Activated gamma-delta T cell treated with anti-CD3 and anti-CD28 coated beads, Interleukin-2, amount 50 U/mL, for 16 hours (primary cell): ENCODE data around the gene PLA2G4A.

Experiments used
- DNase-seq: peaks from one replicate; pipeline ENCODE4 v3.0.0-alpha.2; 2020; ENCODE audit warnings: low read depth

The PLA2G4A gene

GRCh38 chr1:186828611-186829454, at the start of gene PLA2G4A:
Gene PLA2G4A, plus strand, starts transcription at chr1:186828949. Its CDS starts 25,406 bp downstream, at chr1:186854355.
- no peak for DNase-seq

- DNase-seq: no peak
Observed at GRCh38 chr1:186780076-186780475, 48.7 kb upstream of the PLA2G4A start.

- DNase-seq: no peak
Observed at GRCh38 chr1:186781730-186782129, 47.0 kb upstream of the PLA2G4A start.

GRCh38 chr1:186782791-186783190, 46.0 kb upstream of the PLA2G4A start:
- no peak for DNase-seq

- no peak for DNase-seq
Observed at GRCh38 chr1:186783193-186783592, 45.6 kb upstream of the PLA2G4A start.

GRCh38 chr1:186785503-186785902, 43.2 kb upstream of the PLA2G4A start:
- no peak for DNase-seq

- no peak for DNase-seq
Observed at GRCh38 chr1:186790101-186790500, 38.6 kb upstream of the PLA2G4A start.

- DNase-seq: no peak
Observed at GRCh38 chr1:186792870-186793581, 35.7 kb upstream of the PLA2G4A start.

GRCh38 chr1:186793582-186793927, 35.2 kb upstream of the PLA2G4A start:
- DNase-seq: no peak

- no peak for DNase-seq
Observed at GRCh38 chr1:186798960-186799688, 29.6 kb upstream of the PLA2G4A start.

- no peak for DNase-seq
Observed at GRCh38 chr1:186799689-186800054, 29.1 kb upstream of the PLA2G4A start.

GRCh38 chr1:186802388-186802787, 26.4 kb upstream of the PLA2G4A start:
- no peak for DNase-seq

- no peak for DNase-seq
Observed at GRCh38 chr1:186804679-186805078, 24.1 kb upstream of the PLA2G4A start.

- no peak for DNase-seq
Observed at GRCh38 chr1:186806477-186806876, 22.3 kb upstream of the PLA2G4A start.

GRCh38 chr1:186807163-186807562, 21.6 kb upstream of the PLA2G4A start:
- DNase-seq: no peak

GRCh38 chr1:186811892-186812291, 16.9 kb upstream of the PLA2G4A start:
- DNase-seq: no peak

GRCh38 chr1:186812570-186812969, 16.2 kb upstream of the PLA2G4A start:
- no peak for DNase-seq

- DNase-seq: no peak
Observed at GRCh38 chr1:186813420-186813819, 15.3 kb upstream of the PLA2G4A start.

GRCh38 chr1:186819126-186819525, 9.6 kb upstream of the PLA2G4A start:
- DNase-seq: no peak

GRCh38 chr1:186819563-186819962, 9.2 kb upstream of the PLA2G4A start:
- DNase-seq: no peak

GRCh38 chr1:186829686-186830587, 1.2 kb downstream of the PLA2G4A start:
- DNase-seq: no peak

- no peak for DNase-seq
Observed at GRCh38 chr1:186831168-186831567, 2.4 kb downstream of the PLA2G4A start.
